GM11168 (cell line): Measurements from ENCODE around the gene MTO1.
"Not testable (repeated sequence)": the region's sequence is repeated elsewhere in the genome, so short reads cannot be mapped to it uniquely, and the experiment has no call there.

Source experiments
- in situ Hi-C: fragments of 300-500 bp; cut with MboI; formaldehyde crosslinking; loops from one replicate; pipeline ENCODE4 v1.12.0; 2022; ENCODE audit warnings: low sequenced_read_pairs; ENCODE audit not compliant: unreplicated experiment

The MTO1 gene

GRCh38 chr6:73503027-73503772 is 41.7 kb downstream of the MTO1 start:
- in situ Hi-C loops = no loop called here

- in situ Hi-C loops = no loop called here
Observed at GRCh38 chr6:73504160-73504559, 42.6 kb downstream of the MTO1 start.

GRCh38 chr6:73505142-73505541 is 43.6 kb downstream of the MTO1 start:
- in situ Hi-C loops = no loop called here

GRCh38 chr6:73505705-73506104 is 44.2 kb downstream of the MTO1 start:
- in situ Hi-C loops = not testable (repeated sequence)

GRCh38 chr6:73506246-73506645 is 44.7 kb downstream of the MTO1 start:
- in situ Hi-C loops = no loop called here

GRCh38 chr6:73508776-73509175 is 47.2 kb downstream of the MTO1 start:
- in situ Hi-C loops = no loop called here

GRCh38 chr6:73509851-73510250 is 48.3 kb downstream of the MTO1 start:
- in situ Hi-C loops = loop anchor here (5.0 kb wide), 1 partner anchor 107 kb away; no protein-coding TSS in a partner anchor

- in situ Hi-C loops = loop anchor here (5.0 kb wide), 1 partner anchor 106 kb away; no protein-coding TSS in a partner anchor
Observed at GRCh38 chr6:73511796-73512195, 50.3 kb downstream of the MTO1 start.

GRCh38 chr6:73513496-73513854 is 51.9 kb downstream of the MTO1 start:
- in situ Hi-C loops = loop anchor here (5.0 kb wide), 1 partner anchor 104 kb away; no protein-coding TSS in a partner anchor

GRCh38 chr6:73514746-73515110 is 53.2 kb downstream of the MTO1 start:
- in situ Hi-C loops = loop anchor here (5.0 kb wide), 1 partner anchor 103 kb away; no protein-coding TSS in a partner anchor

GRCh38 chr6:73515204-73515655 is 53.7 kb downstream of the MTO1 start:
- in situ Hi-C loops = no loop called here

GRCh38 chr6:73516514-73517489 is 55.3 kb downstream of the MTO1 start:
- in situ Hi-C loops = no loop called here

- in situ Hi-C loops = not testable (repeated sequence)
Observed at GRCh38 chr6:73518100-73518981, 56.8 kb downstream of the MTO1 start.

GRCh38 chr6:73518982-73519881 is 57.7 kb downstream of the MTO1 start:
- in situ Hi-C loops = not testable (repeated sequence)

GRCh38 chr6:73519926-73520687 is 58.6 kb downstream of the MTO1 start:
- in situ Hi-C loops = no loop called here

GRCh38 chr6:73520688-73521350 is 59.3 kb downstream of the MTO1 start, which contains the start of gene EEF1A1:
Gene EEF1A1 (minus strand): TSS chr6:73521032. CDS start chr6:73520026, 1,006 bp downstream.
- in situ Hi-C loops = no loop called here

GRCh38 chr6:73521351-73521985 is 59.9 kb downstream of the MTO1 start:
- in situ Hi-C loops = no loop called here
